ENCODE data around the gene MCM3. TPM values are rescaled to one million over a fixed set of nuclear protein-coding genes. Genes with fewer than 3 reads are reported as not detected.

MCM3 gene
- total RNA-seq, 2 donors from 2014 or later = 20.3 to 24.3 TPM

DNA sequence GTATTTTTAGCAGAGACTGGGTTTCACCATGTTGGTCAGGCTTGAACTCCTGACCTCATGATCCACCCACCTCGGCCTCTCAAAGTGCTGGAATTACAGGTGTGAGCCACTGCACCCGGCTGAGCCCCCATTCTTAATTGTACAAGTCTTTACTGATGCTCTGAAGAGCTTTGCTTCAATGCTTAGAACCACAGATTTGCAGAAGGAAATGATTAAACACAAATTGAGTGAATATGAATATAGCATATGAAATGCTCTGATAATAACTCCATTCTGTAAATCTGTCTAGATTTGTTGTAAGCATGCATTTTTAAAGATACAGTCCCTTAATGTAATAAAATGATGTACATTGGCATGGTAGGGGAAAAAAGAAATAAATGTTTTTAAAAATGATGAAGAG, 4.3 kb upstream of the MCM3 start:
- H3K9me3 ChIP-seq (ENCODE audit: control insufficient read depth, low read length, poor library complexity, severe bottlenecking) = no peaks in the 10 kb centered on the region
- DNase-seq = no peak
- Mint-ChIP-seq H3K36me3 (ENCODE audit: low read depth) (no peaks in the 10 kb centered on the region), H3K4me3 (no peak overlapping the region), H3K4me1 (peaks cover 11% of the 10 kb centered on the region), H3K27me3 (no peaks in the 10 kb centered on the region), H3K27ac (peak overlapping the region; percentile 77)
- ATAC-seq = no peak

GRCh38 chr6:52288216-52288615, 3.7 kb upstream of the MCM3 start:
- H3K36me3 Mint-ChIP-seq (ENCODE audit: low read depth) = no peaks in the 10 kb centered on the region
- H3K4me1 Mint-ChIP-seq = peaks cover 15% of the 10 kb centered on the region
- H3K27ac Mint-ChIP-seq = peak overlapping the region; percentile 77
- no peaks in the 10 kb centered on the region for H3K9me3 ChIP-seq (ENCODE audit: control insufficient read depth, low read length, poor library complexity, severe bottlenecking)
- no peak for DNase-seq
- no peak overlapping the region for H3K4me3 Mint-ChIP-seq
- H3K27me3 Mint-ChIP-seq = no peaks in the 10 kb centered on the region
- ATAC-seq = no peak

DNA sequence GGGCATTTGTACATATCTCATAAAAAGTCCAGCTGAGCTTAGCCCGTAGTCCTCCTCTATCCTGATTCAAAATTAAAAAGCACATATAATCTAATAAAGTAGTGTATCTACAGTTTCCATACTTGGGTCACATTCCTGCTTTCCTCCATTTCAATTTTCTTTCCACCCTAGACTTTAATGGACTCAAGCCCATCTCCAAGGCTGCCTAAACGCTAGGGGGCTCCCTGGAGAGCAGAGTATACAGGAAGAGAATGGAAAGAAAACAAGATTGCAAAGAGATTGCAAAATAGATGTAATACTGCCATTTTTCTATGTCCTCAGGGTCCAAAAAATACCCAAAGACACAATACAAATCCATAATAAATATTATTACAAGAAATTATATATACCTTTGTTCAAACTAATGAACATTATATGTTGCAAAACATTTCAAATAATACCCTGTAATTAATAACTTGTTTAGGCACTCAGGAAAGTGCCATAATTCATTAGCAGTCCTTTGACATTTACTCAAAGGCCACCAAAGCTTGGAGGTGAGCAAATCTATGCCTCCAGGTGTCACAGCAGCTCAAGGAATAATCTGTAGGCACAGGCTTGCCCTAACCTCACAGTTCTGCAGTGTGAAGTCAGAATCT, 2.4 kb upstream of the MCM3 start:
- Mint-ChIP-seq H3K27me3 (no peaks in the 10 kb centered on the region), H3K27ac (no peak overlapping the region), H3K36me3 (ENCODE audit: low read depth) (peaks cover 4% of the 10 kb centered on the region), H3K4me1 (peaks cover 24% of the 10 kb centered on the region), H3K4me3 (no peak overlapping the region)
- DNase-seq = peak in 2 of 3 donors; percentile 15 to 50
- H3K9me3 ChIP-seq (ENCODE audit: control insufficient read depth, low read length, poor library complexity, severe bottlenecking) = no peaks in the 10 kb centered on the region
- no peak for ATAC-seq

DNA sequence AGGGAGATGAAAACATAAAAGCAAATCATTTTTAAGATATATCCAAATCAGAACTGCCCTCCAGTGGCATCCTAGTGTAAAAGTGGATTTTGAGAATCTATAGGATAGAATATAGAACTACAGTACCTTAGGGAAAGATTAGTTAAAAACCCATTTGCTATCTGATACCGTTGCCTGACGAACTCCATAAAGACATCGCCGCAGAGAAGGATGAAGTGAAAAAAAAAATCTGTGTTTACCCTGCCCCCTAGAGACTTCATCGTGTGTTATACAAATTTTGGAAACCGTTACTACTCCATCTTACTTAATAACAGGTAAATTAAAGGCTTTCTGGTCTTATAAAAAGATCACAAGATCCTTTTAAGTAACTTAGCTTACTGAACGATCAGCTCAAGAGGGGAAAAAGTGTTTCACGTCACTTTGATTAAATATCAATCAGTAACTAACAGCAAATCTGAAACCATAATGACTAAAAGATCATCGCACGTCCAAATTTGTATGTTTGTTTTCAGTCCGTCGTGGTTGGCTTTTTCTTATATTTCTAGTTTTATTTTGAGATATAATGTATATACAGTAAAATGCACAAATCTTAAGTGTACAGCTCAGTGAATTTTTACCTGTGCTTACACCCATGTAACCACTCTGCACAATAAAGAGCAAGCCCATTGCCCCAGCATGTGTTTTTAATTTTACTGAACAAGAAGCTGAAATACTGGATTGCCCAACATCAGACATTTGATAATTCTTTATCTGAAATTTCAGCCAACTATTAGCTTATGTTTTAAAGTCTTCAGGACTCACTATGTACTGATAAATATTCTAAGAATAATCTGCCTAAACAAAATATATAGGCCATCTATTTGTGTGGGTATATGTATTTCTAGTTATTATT, 881 bp upstream of the MCM3 start:
- DNase-seq (no peak), ATAC-seq (peak; percentile 49)
- no peak overlapping the region for H3K27ac Mint-ChIP-seq

DNA sequence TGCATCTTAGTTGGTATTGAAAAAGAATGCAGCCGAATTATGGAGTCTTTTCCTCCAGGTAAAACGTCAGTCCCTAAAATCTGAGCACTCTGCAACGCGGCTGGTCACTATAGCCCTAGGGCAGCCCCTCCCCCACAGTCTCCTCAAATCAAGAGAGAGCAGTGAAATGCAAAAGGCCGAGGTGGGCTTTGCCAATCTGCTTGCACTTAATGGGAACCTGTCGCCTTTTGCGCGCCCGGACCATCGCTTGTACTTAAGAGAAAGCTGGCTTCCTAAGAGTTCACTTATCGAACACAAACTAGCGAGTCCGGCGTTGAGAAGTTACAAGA, 447 bp downstream of the MCM3 start:
- no peaks in the 10 kb centered on the region for H3K9me3 ChIP-seq (ENCODE audit: control insufficient read depth, low read length, poor library complexity, severe bottlenecking)
- Mint-ChIP-seq H3K27ac (no peak overlapping the region), H3K36me3 (ENCODE audit: low read depth) (peaks cover 7% of the 10 kb centered on the region), H3K4me3 (no peak overlapping the region), H3K27me3 (no peaks in the 10 kb centered on the region), H3K4me1 (peaks cover 30% of the 10 kb centered on the region)
- DNase-seq (no peak), ATAC-seq (no peak)

More for the DNA sequence above, 881 bp upstream of the MCM3 start:
- no peaks in the 10 kb centered on the region for H3K9me3 ChIP-seq (ENCODE audit: control insufficient read depth, low read length, poor library complexity, severe bottlenecking)
- Mint-ChIP-seq H3K27me3 (no peaks in the 10 kb centered on the region), H3K4me1 (peaks cover 27% of the 10 kb centered on the region), H3K36me3 (ENCODE audit: low read depth) (peaks cover 6% of the 10 kb centered on the region), H3K4me3 (no peak overlapping the region)

GRCh38 chr6:52283111-52283510, 1.4 kb downstream of the MCM3 start:
- Mint-ChIP-seq H3K4me3 (peak overlapping the region; percentile 73), H3K4me1 (peaks cover 32% of the 10 kb centered on the region), H3K27ac (no peak overlapping the region)

GRCh38 chr6:52276130-52276529, 8.4 kb downstream of the MCM3 start:
- Mint-ChIP-seq H3K36me3 (ENCODE audit: low read depth) (peaks cover 10% of the 10 kb centered on the region), H3K27me3 (no peaks in the 10 kb centered on the region), H3K4me1 (peaks cover 16% of the 10 kb centered on the region), H3K27ac (no peak overlapping the region), H3K4me3 (no peak overlapping the region)
- DNase-seq = no peak
- no peaks in the 10 kb centered on the region for H3K9me3 ChIP-seq (ENCODE audit: control insufficient read depth, low read length, poor library complexity, severe bottlenecking)
- ATAC-seq = no peak

More at GRCh38 chr6:52283111-52283510, 1.4 kb downstream of the MCM3 start:
- no peaks in the 10 kb centered on the region for H3K9me3 ChIP-seq (ENCODE audit: control insufficient read depth, low read length, poor library complexity, severe bottlenecking)
- Mint-ChIP-seq H3K36me3 (ENCODE audit: low read depth) (peaks cover 7% of the 10 kb centered on the region), H3K27me3 (no peaks in the 10 kb centered on the region)
- ATAC-seq (no peak), DNase-seq (no peak)

DNA sequence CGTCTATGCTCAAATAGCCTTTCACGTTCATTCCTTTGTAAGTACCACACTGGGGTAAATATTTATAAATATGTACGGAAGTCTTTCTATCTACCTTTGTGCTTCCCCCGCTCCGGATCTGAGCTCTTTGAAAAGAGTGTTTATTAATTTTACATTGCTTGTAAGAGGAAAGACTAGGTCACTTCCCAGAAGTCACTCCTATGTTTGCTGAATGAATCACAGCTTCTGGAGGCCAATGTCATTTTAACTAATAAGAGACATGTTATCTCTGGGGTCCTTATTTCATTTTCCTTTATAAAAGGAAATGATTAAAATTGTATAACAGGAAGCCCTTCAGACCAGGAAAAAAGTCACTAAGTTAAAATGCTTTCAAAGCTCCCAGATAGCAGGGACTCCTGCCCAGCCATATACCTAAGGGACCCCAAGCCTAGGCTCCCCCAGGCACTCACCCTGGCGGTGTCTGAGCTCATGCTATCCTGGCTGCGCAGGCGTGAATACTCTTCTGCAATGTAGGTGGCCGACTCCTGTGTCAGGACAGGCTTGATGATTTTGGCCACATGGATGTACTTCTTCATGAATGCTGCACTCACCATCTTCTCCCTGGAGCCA, 12.6 kb downstream of the MCM3 start:
- H3K36me3 Mint-ChIP-seq (ENCODE audit: low read depth) = peaks cover 11% of the 10 kb centered on the region
- H3K27ac Mint-ChIP-seq = no peak overlapping the region
- H3K9me3 ChIP-seq (ENCODE audit: control insufficient read depth, low read length, poor library complexity, severe bottlenecking) = no peaks in the 10 kb centered on the region
- ATAC-seq = no peak
- no peak for DNase-seq
- H3K27me3 Mint-ChIP-seq = no peaks in the 10 kb centered on the region
- peaks cover 13% of the 10 kb centered on the region for H3K4me1 Mint-ChIP-seq
- H3K4me3 Mint-ChIP-seq = no peak overlapping the region

DNA sequence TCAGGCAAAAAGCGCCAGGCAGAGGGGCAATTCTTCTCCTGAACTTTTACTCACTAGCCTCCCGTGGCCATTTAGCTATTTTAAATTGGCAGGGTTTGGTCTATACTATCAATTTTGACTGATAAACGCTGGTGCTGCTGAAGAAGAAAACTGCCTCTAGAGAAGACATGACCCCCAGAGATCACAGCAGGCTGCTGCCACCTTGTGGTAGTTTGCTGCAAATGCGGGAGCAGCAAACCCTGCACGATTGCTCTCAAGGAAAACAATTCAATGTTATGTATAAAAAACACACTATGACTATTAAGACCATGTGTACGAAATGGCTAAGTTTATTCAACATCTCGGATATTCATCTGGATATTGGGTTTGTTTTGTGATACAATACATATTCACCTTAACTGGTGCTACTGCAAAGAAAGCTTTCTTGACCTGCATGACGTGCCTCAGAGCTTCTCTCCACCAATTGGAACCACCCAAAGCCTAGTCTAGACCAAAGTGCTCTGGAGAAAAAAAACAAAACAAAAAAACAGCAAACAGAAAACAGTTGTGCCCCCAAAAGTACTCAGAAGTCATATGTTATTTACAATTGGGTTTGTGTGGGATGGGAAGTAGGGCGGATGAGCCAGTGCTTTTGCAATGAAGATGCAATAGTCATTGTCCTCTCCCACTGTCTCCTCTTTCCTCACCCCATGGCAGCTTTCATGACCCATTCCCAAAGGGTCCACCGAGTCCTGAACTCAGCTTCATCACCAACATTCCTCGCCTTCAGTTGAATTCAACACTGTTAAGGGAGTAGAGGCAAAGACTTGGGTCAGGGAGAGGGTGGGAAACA, 20.6 kb downstream of the MCM3 start:
- Mint-ChIP-seq H3K27me3 (no peaks in the 10 kb centered on the region), H3K4me1 (peaks cover 3% of the 10 kb centered on the region), H3K4me3 (no peak overlapping the region), H3K27ac (no peak overlapping the region), H3K36me3 (ENCODE audit: low read depth) (peaks cover 3% of the 10 kb centered on the region)
- ATAC-seq (peak; percentile 88), DNase-seq (peak; percentile 30 to 65 (median 41))
- no peaks in the 10 kb centered on the region for H3K9me3 ChIP-seq (ENCODE audit: control insufficient read depth, low read length, poor library complexity, severe bottlenecking)

DNA sequence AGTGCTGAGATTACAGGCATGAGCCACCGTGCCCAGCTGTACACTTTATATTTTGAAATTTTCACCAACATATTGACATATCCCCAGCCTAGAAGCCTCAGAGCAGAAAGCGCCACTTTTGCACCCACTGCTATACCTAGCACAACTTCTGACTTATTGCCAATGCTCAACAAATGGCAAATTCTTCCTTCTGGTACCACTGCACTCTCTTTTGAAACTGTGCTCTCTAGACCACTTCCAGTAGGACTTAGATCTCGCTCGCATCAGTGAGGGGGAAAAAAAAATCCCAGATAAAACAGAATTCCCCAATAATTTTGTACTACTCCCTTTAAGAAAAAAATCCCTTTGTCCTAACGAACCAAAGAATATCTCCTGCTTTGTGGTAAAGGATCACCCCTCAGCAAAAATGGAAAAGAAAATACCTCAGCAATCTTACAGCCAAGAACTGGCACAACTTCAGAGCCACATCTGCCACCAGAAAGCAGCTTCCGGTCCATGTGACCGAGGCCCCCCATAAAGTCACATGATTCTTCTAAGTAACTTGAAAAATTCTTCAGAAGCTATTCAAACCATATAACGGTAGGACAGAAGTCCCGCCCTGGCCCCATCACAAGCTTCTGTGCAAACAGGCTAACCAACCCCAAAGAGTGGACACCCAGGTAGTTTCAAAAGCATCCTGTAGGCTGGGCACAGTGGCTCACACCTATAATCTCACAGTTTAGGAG, 21.8 kb downstream of the MCM3 start:
- no peaks in the 10 kb centered on the region for H3K9me3 ChIP-seq (ENCODE audit: control insufficient read depth, low read length, poor library complexity, severe bottlenecking)
- no peak overlapping the region for H3K4me3 Mint-ChIP-seq
- H3K4me1 Mint-ChIP-seq = peaks cover under 1% of the 10 kb centered on the region
- ATAC-seq = no peak
- H3K27ac Mint-ChIP-seq = no peak overlapping the region
- peaks cover 2% of the 10 kb centered on the region for H3K36me3 Mint-ChIP-seq (ENCODE audit: low read depth)
- DNase-seq = no peak
- no peaks in the 10 kb centered on the region for H3K27me3 Mint-ChIP-seq

DNA sequence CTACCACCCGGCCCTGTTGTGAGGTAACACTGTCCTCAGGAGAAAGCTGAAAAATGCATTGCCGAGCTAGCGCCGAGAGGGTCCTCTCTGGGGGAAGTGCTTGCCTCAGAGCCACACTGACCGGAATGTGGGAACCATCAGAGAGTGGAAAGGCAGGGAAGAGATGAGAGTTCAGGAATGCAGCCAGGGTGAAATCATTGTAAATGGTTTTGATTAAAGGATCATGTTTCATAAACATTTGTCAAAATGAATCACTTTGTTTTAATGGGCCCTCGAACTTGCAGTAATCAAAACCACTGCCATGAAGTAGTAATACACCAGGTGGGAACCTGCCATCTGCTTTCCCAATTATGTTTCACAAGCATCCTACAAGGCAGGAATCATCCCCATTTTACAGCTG, 23.3 kb downstream of the MCM3 start:
- DNase-seq (no peak), ATAC-seq (no peak)
- no peaks in the 10 kb centered on the region for H3K9me3 ChIP-seq (ENCODE audit: control insufficient read depth, low read length, poor library complexity, severe bottlenecking)
- Mint-ChIP-seq H3K4me3 (no peak overlapping the region), H3K27ac (no peak overlapping the region), H3K4me1 (no peaks in the 10 kb centered on the region), H3K36me3 (ENCODE audit: low read depth) (no peaks in the 10 kb centered on the region), H3K27me3 (no peaks in the 10 kb centered on the region)

DNA sequence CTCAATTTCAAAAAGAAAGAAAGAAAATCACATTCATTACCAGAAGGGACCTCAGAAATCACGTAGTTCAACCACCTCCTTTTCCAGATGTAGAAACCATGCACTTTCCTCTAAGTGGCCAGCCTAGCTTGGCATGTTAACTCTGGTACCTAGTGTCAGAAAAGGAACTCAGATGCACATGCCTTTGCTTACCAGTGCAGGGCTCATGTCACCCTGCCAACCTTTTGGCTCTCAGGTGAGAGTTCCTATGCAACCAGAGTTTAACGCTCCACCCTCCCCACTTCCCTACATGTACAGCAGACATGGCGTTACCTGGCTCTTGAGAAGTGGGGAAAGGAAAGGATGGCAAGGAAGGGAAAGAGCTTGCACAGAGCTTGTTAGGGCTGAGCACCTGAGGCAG, 23.9 kb downstream of the MCM3 start:
- H3K4me1 Mint-ChIP-seq = no peaks in the 10 kb centered on the region
- no peak for ATAC-seq
- no peaks in the 10 kb centered on the region for H3K27me3 Mint-ChIP-seq
- no peaks in the 10 kb centered on the region for H3K36me3 Mint-ChIP-seq (ENCODE audit: low read depth)
- no peak overlapping the region for H3K4me3 Mint-ChIP-seq
- H3K9me3 ChIP-seq (ENCODE audit: control insufficient read depth, low read length, poor library complexity, severe bottlenecking) = no peaks in the 10 kb centered on the region
- DNase-seq = no peak
- no peak overlapping the region for H3K27ac Mint-ChIP-seq

Data from T-helper 17 cell (primary cell).